ENCODE data around the gene CCN2.

DNA sequence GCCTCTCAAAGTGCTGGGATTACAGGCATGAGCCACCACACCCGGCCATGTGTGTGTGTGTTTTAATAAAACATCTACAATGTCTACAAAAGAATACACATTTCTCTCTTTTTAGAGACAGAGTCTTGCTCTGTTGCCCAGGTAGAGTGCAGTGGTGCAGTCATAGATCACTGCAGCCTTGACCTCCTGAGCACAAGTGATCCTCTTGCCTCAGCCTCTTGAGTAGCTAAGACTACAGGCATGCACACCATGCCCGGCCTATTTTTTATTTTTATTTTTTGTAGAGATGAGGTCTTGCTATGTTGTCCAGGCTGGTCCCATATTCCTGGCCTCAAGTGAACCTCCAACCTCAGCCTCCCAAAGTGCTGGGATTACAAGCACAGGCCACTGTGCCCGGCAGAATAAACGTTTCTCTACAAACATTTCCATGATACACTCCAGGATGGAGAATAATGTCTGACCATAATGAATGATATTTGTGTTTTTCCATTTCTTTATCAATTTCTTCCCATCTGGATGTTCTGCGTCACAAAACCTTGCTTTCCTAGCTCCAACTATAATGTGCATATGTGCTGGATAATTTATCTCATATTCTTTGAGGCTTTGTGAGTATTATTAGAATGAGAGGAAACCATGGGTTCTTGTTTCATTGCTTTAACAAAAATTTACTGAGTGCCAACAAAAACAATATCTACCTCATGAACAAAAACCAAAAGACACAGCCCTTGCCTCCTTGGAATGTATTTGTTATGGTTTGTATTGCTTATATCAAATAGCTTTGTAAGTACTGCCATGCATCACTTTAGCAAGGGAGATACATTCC lies 28.6 kb upstream of the CCN2 start:
- no peak for TF ChIP-seq BHLHE40 (IDR thresholded peaks at IDR 0.05; ENCODE audit: borderline replicate concordance)
- TF ChIP-seq SP1 (IDR thresholded peaks at IDR 0.05) = no peak
- no peak for TF ChIP-seq FOXK2 (IDR thresholded peaks at IDR 0.05)
- no peak for TF ChIP-seq TARDBP (IDR thresholded peaks at IDR 0.05)
- no peak for TF ChIP-seq L3MBTL2 (conservative IDR thresholded peaks at IDR 0.05)
- TF ChIP-seq ZNF384 (IDR thresholded peaks at IDR 0.05) = no peak

Data from HEK293T (cell line).